Muscle layer of colon (tissue), 2 donors: ENCODE results near the gene CAPZB.

Source experiments
- H3K27ac ChIP-seq: one replicate; pipeline ENCODE4 v1.7.0; 2013; ENCODE audit warnings: low read depth, mild to moderate bottlenecking, low read length, moderate library complexity
- H3K27me3 ChIP-seq, 2 donors: one replicate each; pipeline ENCODE4 v1.7.0; 2013; ENCODE audit warnings: low read length in 2 of 2, mild to moderate bottlenecking in 2 of 2; ENCODE audit not compliant: insufficient read depth in 2 of 2, control insufficient read depth in 1 of 2
- H3K36me3 ChIP-seq: one replicate; pipeline ENCODE4 v1.7.0; 2013; ENCODE audit warnings: mild to moderate bottlenecking, low read length; ENCODE audit not compliant: insufficient read depth
- H3K4me1 ChIP-seq: one replicate; pipeline ENCODE4 v1.7.0; 2013; ENCODE audit warnings: mild to moderate bottlenecking, low read length; ENCODE audit not compliant: insufficient read depth
- H3K4me3 ChIP-seq, 2 donors: one replicate each; pipeline ENCODE4 v1.7.0; 2013; ENCODE audit warnings: low read length in 2 of 2, low read depth in 1 of 2, mild to moderate bottlenecking in 1 of 2, moderate library complexity in 1 of 2
- H3K9ac ChIP-seq: one replicate; pipeline ENCODE4 v1.7.0; 2013; ENCODE audit warnings: low read length
- H3K9me3 ChIP-seq: one replicate; pipeline ENCODE4 v1.7.0; 2013; ENCODE audit warnings: mild to moderate bottlenecking, low read length
- donor health status: abdominal sarcoma.
- donor health status: Adenocarcinoma of cecum.

CAPZB gene

GRCh38 chr1:19367584-19368041 lies 117.7 kb downstream of the CAPZB start:
- Histone ChIP-seq H3K27ac (peak overlapping the region; percentile 31), H3K4me1 (peaks cover 42% of the 10 kb centered on the region), H3K36me3 (peaks cover 25% of the 10 kb centered on the region), H3K27me3 (no peaks in the 10 kb centered on the region), H3K4me3 (no peak overlapping the region), H3K9ac (no peak overlapping the region), H3K9me3 (no peaks in the 10 kb centered on the region)

GRCh38 chr1:19366599-19367536 lies 118.5 kb downstream of the CAPZB start:
- no peak overlapping the region for H3K9ac ChIP-seq
- peaks cover 42% of the 10 kb centered on the region for H3K4me1 ChIP-seq
- no peak overlapping the region for H3K4me3 ChIP-seq
- peak overlapping the region; percentile 31 for H3K27ac ChIP-seq
- H3K36me3 ChIP-seq, result peaks cover 20% of the 10 kb centered on the region
- H3K9me3 ChIP-seq, result no peaks in the 10 kb centered on the region
- H3K27me3 ChIP-seq, result no peaks in the 10 kb centered on the region

GRCh38 chr1:19365721-19366120 lies 119.6 kb downstream of the CAPZB start:
- Histone ChIP-seq H3K4me3 (no peak overlapping the region), H3K36me3 (peaks cover 9% of the 10 kb centered on the region), H3K27ac (no peak overlapping the region), H3K4me1 (peaks cover 52% of the 10 kb centered on the region), H3K9me3 (no peaks in the 10 kb centered on the region), H3K9ac (no peak overlapping the region), H3K27me3 (no peaks in the 10 kb centered on the region)

GRCh38 chr1:19363536-19364152 lies 121.7 kb downstream of the CAPZB start:
- Histone ChIP-seq H3K4me3 (no peak overlapping the region), H3K27me3 (no peaks in the 10 kb centered on the region), H3K27ac (no peak overlapping the region), H3K9me3 (no peaks in the 10 kb centered on the region), H3K36me3 (peaks cover 9% of the 10 kb centered on the region), H3K9ac (no peak overlapping the region), H3K4me1 (peaks cover 55% of the 10 kb centered on the region)

GRCh38 chr1:19361611-19362147 lies 123.7 kb downstream of the CAPZB start:
- no peaks in the 10 kb centered on the region for H3K9me3 ChIP-seq
- no peak overlapping the region for H3K27ac ChIP-seq
- H3K4me1 ChIP-seq, result peaks cover 40% of the 10 kb centered on the region
- no peak overlapping the region for H3K4me3 ChIP-seq
- no peak overlapping the region for H3K9ac ChIP-seq
- no peaks in the 10 kb centered on the region for H3K27me3 ChIP-seq
- H3K36me3 ChIP-seq, result peaks cover 16% of the 10 kb centered on the region

- peaks cover 36% of the 10 kb centered on the region for H3K4me1 ChIP-seq
- H3K4me3 ChIP-seq, result no peak overlapping the region
- H3K27me3 ChIP-seq, result no peaks in the 10 kb centered on the region
- peaks cover 22% of the 10 kb centered on the region for H3K36me3 ChIP-seq
- peak overlapping the region; percentile 49 for H3K27ac ChIP-seq
- no peaks in the 10 kb centered on the region for H3K9me3 ChIP-seq
- H3K9ac ChIP-seq, result no peak overlapping the region
Observed at GRCh38 chr1:19360843-19361610, 124.3 kb downstream of the CAPZB start.

GRCh38 chr1:19360432-19360831 lies 124.9 kb downstream of the CAPZB start:
- Histone ChIP-seq H3K4me1 (peaks cover 36% of the 10 kb centered on the region), H3K9me3 (no peaks in the 10 kb centered on the region), H3K27me3 (no peaks in the 10 kb centered on the region), H3K36me3 (peaks cover 28% of the 10 kb centered on the region), H3K4me3 (no peak overlapping the region), H3K27ac (peak overlapping the region; percentile 49), H3K9ac (no peak overlapping the region)

- no peaks in the 10 kb centered on the region for H3K27me3 ChIP-seq
- H3K27ac ChIP-seq, result peak overlapping the region; percentile 49
- H3K4me3 ChIP-seq, result no peak overlapping the region
- H3K9me3 ChIP-seq, result no peaks in the 10 kb centered on the region
- H3K36me3 ChIP-seq, result peaks cover 30% of the 10 kb centered on the region
- H3K9ac ChIP-seq, result no peak overlapping the region
- peaks cover 36% of the 10 kb centered on the region for H3K4me1 ChIP-seq
Observed at GRCh38 chr1:19360016-19360415, 125.3 kb downstream of the CAPZB start.

- no peaks in the 10 kb centered on the region for H3K9me3 ChIP-seq
- H3K9ac ChIP-seq, result no peak overlapping the region
- no peak overlapping the region for H3K27ac ChIP-seq
- peaks cover 28% of the 10 kb centered on the region for H3K36me3 ChIP-seq
- no peak overlapping the region for H3K4me3 ChIP-seq
- H3K27me3 ChIP-seq, result no peaks in the 10 kb centered on the region
- peaks cover 39% of the 10 kb centered on the region for H3K4me1 ChIP-seq
Observed at GRCh38 chr1:19359357-19359756, 126.0 kb downstream of the CAPZB start.

GRCh38 chr1:19358710-19359109 lies 126.6 kb downstream of the CAPZB start:
- H3K4me1 ChIP-seq, result peaks cover 39% of the 10 kb centered on the region

More at GRCh38 chr1:19358710-19359109, 126.6 kb downstream of the CAPZB start:
- peaks cover 34% of the 10 kb centered on the region for H3K36me3 ChIP-seq
- no peaks in the 10 kb centered on the region for H3K27me3 ChIP-seq
- H3K9ac ChIP-seq, result no peak overlapping the region
- H3K27ac ChIP-seq, result no peak overlapping the region
- H3K9me3 ChIP-seq, result no peaks in the 10 kb centered on the region
- no peak overlapping the region for H3K4me3 ChIP-seq
